Measurements from ENCODE around the gene CRY1. TPM values are rescaled to one million over a fixed set of nuclear protein-coding genes. Genes with fewer than 3 reads are reported as not detected.
A peak's percentile ranks its signal among the peaks of the same experiment; 100 is the strongest.

CRY1 gene
- total RNA-seq, 1 experiment from 2014 or later, result 19.4 TPM

DNA sequence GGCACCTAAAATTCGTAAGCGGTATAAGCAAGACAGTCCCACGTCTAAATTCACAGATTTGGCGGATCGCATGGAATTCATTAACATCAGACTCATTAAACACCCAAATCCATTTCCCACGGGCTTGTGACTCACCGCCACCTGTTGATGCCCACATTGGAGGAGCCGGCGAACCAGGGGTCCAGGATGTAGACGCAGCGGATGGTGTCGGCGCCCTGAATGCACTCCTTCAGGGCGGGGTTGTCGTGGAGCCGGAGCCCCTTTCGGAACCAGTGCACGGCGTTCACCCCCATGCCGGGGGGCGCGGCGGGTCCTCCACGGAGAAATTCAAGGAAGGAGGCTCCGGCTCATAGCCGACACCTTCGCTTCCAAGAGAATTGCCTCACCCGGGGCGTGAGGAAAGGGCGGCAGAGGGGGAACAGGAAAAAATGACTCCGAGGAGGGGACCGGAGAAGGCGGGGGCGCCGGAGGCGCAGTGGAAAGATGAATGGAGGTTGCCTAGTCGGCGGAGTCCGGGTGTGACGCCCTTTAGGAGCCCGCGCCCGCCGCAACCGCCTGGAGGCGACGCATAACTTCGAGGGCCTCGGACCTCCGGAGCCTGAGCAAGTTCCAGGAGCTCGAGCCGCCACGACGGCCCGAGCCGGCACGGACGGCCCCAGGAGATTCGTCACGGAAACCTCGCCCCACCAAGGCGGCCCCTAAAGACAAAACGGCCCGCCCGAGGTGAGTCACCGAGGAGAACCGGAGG lies 506 bp downstream of the CRY1 start:
- H3K4me3 Mint-ChIP-seq (ENCODE audit: unreplicated experiment), result no peak overlapping the region
- no peaks in the 10 kb centered on the region for H3K27me3 ChIP-seq (replicated peaks; ENCODE audit: control insufficient read depth, insufficient read depth, low read length)
- intact Hi-C loops (cut with micrococcal nuclease; ENCODE audit: unreplicated experiment), result loop anchor here (1.0 to 5.0 kb wide), 3 partner anchors 11 to 138 kb away; partner anchors contain the start of gene TMEM263
- DNase-seq, result peak; percentile 53 to 54
- CTCF ChIA-PET, result interaction anchor here (0.5 to 2.0 kb wide), 4 partner anchors 12 to 513 kb away, joined by 6 to 12 read pairs (median 8); no protein-coding TSS in a partner anchor
- POLR2A ChIA-PET, result interaction anchor here (0.7 kb wide), 1 partner anchor 986 kb away, joined by 5 read pairs; no protein-coding TSS in a partner anchor
- H3K4me1 Mint-ChIP-seq (ENCODE audit: low read depth, unreplicated experiment), result peaks cover 7% of the 10 kb centered on the region
- H3K36me3 ChIP-seq (ENCODE audit: control insufficient read depth, insufficient read depth, low read length), result no peaks in the 10 kb centered on the region
- no peak overlapping the region for H3K27ac Mint-ChIP-seq (ENCODE audit: unreplicated experiment)
- peaks cover 5% of the 10 kb centered on the region; the same call in 1 of the 2 replicates for H3K9me3 ChIP-seq
- no peaks in the 10 kb centered on the region for H3K9me3 Mint-ChIP-seq (ENCODE audit: unreplicated experiment)
- peaks cover 8% of the 10 kb centered on the region for H3K36me3 Mint-ChIP-seq (ENCODE audit: insufficient read depth, unreplicated experiment)
- TF ChIP-seq, protein P1, sequence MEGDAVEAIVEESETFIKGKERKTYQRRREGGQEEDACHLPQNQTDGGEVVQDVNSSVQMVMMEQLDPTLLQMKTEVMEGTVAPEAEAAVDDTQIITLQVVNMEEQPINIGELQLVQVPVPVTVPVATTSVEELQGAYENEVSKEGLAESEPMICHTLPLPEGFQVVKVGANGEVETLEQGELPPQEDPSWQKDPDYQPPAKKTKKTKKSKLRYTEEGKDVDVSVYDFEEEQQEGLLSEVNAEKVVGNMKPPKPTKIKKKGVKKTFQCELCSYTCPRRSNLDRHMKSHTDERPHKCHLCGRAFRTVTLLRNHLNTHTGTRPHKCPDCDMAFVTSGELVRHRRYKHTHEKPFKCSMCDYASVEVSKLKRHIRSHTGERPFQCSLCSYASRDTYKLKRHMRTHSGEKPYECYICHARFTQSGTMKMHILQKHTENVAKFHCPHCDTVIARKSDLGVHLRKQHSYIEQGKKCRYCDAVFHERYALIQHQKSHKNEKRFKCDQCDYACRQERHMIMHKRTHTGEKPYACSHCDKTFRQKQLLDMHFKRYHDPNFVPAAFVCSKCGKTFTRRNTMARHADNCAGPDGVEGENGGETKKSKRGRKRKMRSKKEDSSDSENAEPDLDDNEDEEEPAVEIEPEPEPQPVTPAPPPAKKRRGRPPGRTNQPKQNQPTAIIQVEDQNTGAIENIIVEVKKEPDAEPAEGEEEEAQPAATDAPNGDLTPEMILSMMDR (IDR thresholded peaks at IDR 0.05; ENCODE audit: insufficient read depth in 1 of 2, low read depth in 1 of 2, low read length in 1 of 2, severe bottlenecking in 1 of 2, unreplicated experiment in 1 of 2), result no peak
- no TSS peak for BruUV-seq (replicated peaks)
- peaks cover 11% of the 10 kb centered on the region; the same call in 1 of the 2 replicates for H3K4me1 ChIP-seq
- H3K27me3 Mint-ChIP-seq (ENCODE audit: insufficient read depth, unreplicated experiment), result no peaks in the 10 kb centered on the region
- peak overlapping the region; percentile 49 for H3K4me3 ChIP-seq (ENCODE audit: low read depth, low read length)

DNA sequence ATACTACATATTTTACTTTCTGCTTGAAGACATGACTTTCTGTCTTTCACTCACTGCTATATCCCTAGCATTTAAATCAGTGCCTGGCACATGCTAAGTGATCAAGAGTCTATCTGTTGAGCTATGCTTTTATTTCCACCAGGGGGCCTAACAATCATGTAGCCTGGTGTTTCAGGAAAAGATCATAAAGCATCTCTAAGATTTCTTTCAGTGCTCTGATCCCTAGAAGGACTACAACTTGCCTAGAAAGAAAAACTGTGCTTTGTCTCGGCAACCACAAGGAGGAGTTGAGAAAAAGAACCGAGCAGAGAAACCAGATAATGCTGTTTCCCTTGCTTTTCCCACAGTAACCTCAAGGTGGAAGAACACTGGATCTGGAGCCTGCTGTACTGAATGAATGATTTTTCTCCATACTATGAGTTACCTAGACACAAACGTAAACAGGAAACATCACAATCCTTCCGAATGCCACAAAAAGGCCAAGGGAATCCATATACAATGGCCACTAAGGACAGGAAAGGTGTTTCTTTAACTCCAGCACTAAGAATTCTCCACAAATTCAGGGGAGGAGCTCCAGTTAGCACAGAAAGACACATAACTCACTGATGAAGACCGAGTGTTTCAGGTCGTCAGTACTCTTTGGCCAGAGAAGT lies 1.2 kb downstream of the CRY1 start:
- no peaks in the 10 kb centered on the region for H3K36me3 ChIP-seq (ENCODE audit: control insufficient read depth, insufficient read depth, low read length)
- H3K4me3 Mint-ChIP-seq (ENCODE audit: unreplicated experiment), result no peak overlapping the region
- ChIA-PET POLR2A (no interaction called here), CTCF (interaction anchor here (0.5 to 2.0 kb wide), 4 partner anchors 13 to 666 kb away, joined by 3 to 12 read pairs (median 6); no protein-coding TSS in a partner anchor)
- DNase-seq, result peak; percentile 76 to 85
- TSS peak; percentile 43 for BruUV-seq (replicated peaks)
- TF ChIP-seq, protein P1 (IDR thresholded peaks at IDR 0.05; ENCODE audit: insufficient read depth in 1 of 2, low read depth in 1 of 2, low read length in 1 of 2, severe bottlenecking in 1 of 2, unreplicated experiment in 1 of 2), result peak; percentile 72 to 76
- H3K4me1 Mint-ChIP-seq (ENCODE audit: low read depth, unreplicated experiment), result peaks cover 7% of the 10 kb centered on the region
- intact Hi-C loops (cut with micrococcal nuclease; ENCODE audit: unreplicated experiment), result loop anchor here (1.0 to 5.0 kb wide), 3 partner anchors 12 to 137 kb away; partner anchors contain the start of gene TMEM263
- no peak overlapping the region for H3K27ac Mint-ChIP-seq (ENCODE audit: unreplicated experiment)
- H3K4me3 ChIP-seq (ENCODE audit: low read depth, low read length), result peak overlapping the region; percentile 49
- no peaks in the 10 kb centered on the region for H3K9me3 Mint-ChIP-seq (ENCODE audit: unreplicated experiment)
- H3K4me1 ChIP-seq, result peaks cover 11% of the 10 kb centered on the region; the same call in 1 of the 2 replicates
- H3K36me3 Mint-ChIP-seq (ENCODE audit: insufficient read depth, unreplicated experiment), result peaks cover 8% of the 10 kb centered on the region
- H3K27me3 Mint-ChIP-seq (ENCODE audit: insufficient read depth, unreplicated experiment), result no peaks in the 10 kb centered on the region
- peaks cover 5% of the 10 kb centered on the region; the same call in 1 of the 2 replicates for H3K9me3 ChIP-seq
- H3K27me3 ChIP-seq (replicated peaks; ENCODE audit: control insufficient read depth, insufficient read depth, low read length), result no peaks in the 10 kb centered on the region

DNA sequence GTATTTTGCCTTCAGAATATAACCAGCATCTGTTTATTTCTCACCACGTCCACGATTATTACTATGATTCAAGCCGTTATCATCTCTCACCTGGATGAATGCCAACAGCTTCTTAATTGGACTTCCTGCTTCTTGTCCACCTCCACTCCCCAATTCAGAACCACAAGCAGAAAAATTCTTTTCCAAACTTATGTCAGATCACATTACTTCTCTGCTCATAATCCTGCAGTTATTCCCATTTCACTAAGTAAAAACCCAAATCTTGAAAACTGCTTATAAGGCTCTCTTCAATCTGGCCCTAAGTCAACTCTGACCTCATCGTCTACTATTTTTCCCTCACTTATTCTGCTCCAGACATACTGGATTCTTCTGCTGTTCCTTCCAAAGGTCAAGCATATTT lies 2.0 kb downstream of the CRY1 start:
- intact Hi-C loops (cut with micrococcal nuclease; ENCODE audit: unreplicated experiment), result loop anchor here (5.0 kb wide), 1 partner anchor 79 kb away; no protein-coding TSS in a partner anchor
- TF ChIP-seq, protein P1 (IDR thresholded peaks at IDR 0.05; ENCODE audit: insufficient read depth in 1 of 2, low read depth in 1 of 2, low read length in 1 of 2, severe bottlenecking in 1 of 2, unreplicated experiment in 1 of 2), result no peak
- Mint-ChIP-seq H3K4me1 (ENCODE audit: low read depth, unreplicated experiment) (peaks cover 7% of the 10 kb centered on the region), H3K4me3 (ENCODE audit: unreplicated experiment) (no peak overlapping the region), H3K27me3 (ENCODE audit: insufficient read depth, unreplicated experiment) (no peaks in the 10 kb centered on the region), H3K9me3 (ENCODE audit: unreplicated experiment) (no peaks in the 10 kb centered on the region), H3K36me3 (ENCODE audit: insufficient read depth, unreplicated experiment) (peaks cover 8% of the 10 kb centered on the region), H3K27ac (ENCODE audit: unreplicated experiment) (no peak overlapping the region)
- Histone ChIP-seq H3K36me3 (ENCODE audit: control insufficient read depth, insufficient read depth, low read length) (no peaks in the 10 kb centered on the region), H3K4me1 (peaks cover 11% of the 10 kb centered on the region; the same call in 1 of the 2 replicates), H3K27me3 (replicated peaks; ENCODE audit: control insufficient read depth, insufficient read depth, low read length) (no peaks in the 10 kb centered on the region), H3K9me3 (peaks cover 5% of the 10 kb centered on the region; the same call in 1 of the 2 replicates), H3K4me3 (ENCODE audit: low read depth, low read length) (no peak overlapping the region)
- no TSS peak for BruUV-seq (replicated peaks)
- no peak for DNase-seq
- ChIA-PET CTCF (interaction anchor here (1.4 to 2.0 kb wide), 2 partner anchors 12 to 13 kb away, joined by 6 to 12 read pairs; no protein-coding TSS in a partner anchor), POLR2A (no interaction called here)
